B cell (primary cell): ENCODE measurements around the gene H2BK1. TPM values are rescaled to one million over a fixed set of nuclear protein-coding genes. Genes with fewer than 3 reads are reported as not detected.

Experiments used
- ATAC-seq: fragments of 200-7000 bp; cut with Tn5 transposase; one replicate; pipeline ENCODE4 v1.10.0; 2021; ENCODE audit warnings: low read depth, mild to moderate bottlenecking, moderate number of reproducible peaks, moderate library complexity
- CTCF ChIA-PET: fragments of 350-600 bp; sonication (Branson Sonifier 250); formaldehyde crosslinking; loops from one replicate; lab custom pipeline; 2021; ENCODE audit warnings: antibody characterized with exemption, inconsistent platforms; lab: Charles Lee
- POLR2A ChIA-PET: fragments of 350-600 bp; sonication (Branson Sonifier 250); formaldehyde crosslinking; loops from one replicate; lab custom pipeline; 2021; ENCODE audit warnings: antibody characterized with exemption; lab: Charles Lee
- DNase-seq: peaks from one replicate; pipeline ENCODE4 v3.0.0; 2013
- H2AFZ ChIP-seq: 2 replicates; pipeline ENCODE4 v1.6.1; 2012; ENCODE audit warnings: mild to moderate bottlenecking, low read depth, low read length; ENCODE audit not compliant: insufficient read depth, poor library complexity, severe bottlenecking
- H3K27ac ChIP-seq, 2 donors: 1 replicate in 1 of 2; 2 replicates in 1 of 2; pipeline ENCODE4 v1.5.1; 2012 to 2013; ENCODE audit warnings: low read length in 2 of 2, mild to moderate bottlenecking in 2 of 2, moderate library complexity in 1 of 2
- H3K27me3 ChIP-seq, 4 experiments: fragments of 200-600 bp in 1 of 4; sonication (generic) in 1 of 4; replicated peaks in 1 of 4; 1 replicate in 2 of 4; 2 replicates in 2 of 4; pipeline versions ENCODE4 v1.6.1 to v1.7.0; 2013 to 2016; ENCODE audit warnings: low read length in 3 of 4, mild to moderate bottlenecking in 2 of 4, mixed read lengths in 1 of 4, moderate library complexity in 1 of 4; ENCODE audit not compliant: insufficient read depth in 4 of 4, control insufficient read depth in 3 of 4; ENCODE audit errors: control extremely low read depth in 1 of 4
- H3K36me3 ChIP-seq, 2 experiments: replicated peaks in 1 of 2; 1 replicate in 1 of 2; 2 replicates in 1 of 2; pipeline versions ENCODE4 v1.6.1 to v1.7.1; 2013; ENCODE audit warnings: low read length in 1 of 2; ENCODE audit not compliant: insufficient read depth in 2 of 2, control insufficient read depth in 1 of 2; ENCODE audit errors: control extremely low read depth in 1 of 2, extremely low read depth in 1 of 2
- H3K4me1 ChIP-seq, 2 donors: fragments of 200-600 bp in 1 of 2; sonication (generic) in 1 of 2; 1 replicate in 1 of 2; 2 replicates in 1 of 2; pipeline versions ENCODE4 v1.5.1 to v1.6.1; 2013 to 2017; ENCODE audit warnings: low read length in 2 of 2; ENCODE audit not compliant: control insufficient read depth in 2 of 2, insufficient read depth in 2 of 2
- H3K4me2 ChIP-seq: replicated peaks from 2 replicates; pipeline ENCODE3; 2012; ENCODE audit warnings: mild to moderate bottlenecking, low read depth, low read length; ENCODE audit not compliant: poor library complexity, severe bottlenecking
- H3K4me3 ChIP-seq, 5 experiments: fragments of 200-600 bp in 1 of 5; sonication (generic) in 1 of 5; 1 replicate in 3 of 5; 2 replicates in 2 of 5; pipeline versions ENCODE4 v1.5.1 to v1.7.0; 2011 to 2016; ENCODE audit warnings: low read length in 4 of 5, mild to moderate bottlenecking in 4 of 5, low read depth in 2 of 5, control low read depth in 1 of 5, moderate library complexity in 1 of 5; ENCODE audit not compliant: insufficient read depth in 1 of 5; ENCODE audit errors: control extremely low read depth in 1 of 5, extremely low read depth in 1 of 5
- H3K79me2 ChIP-seq: fragments of 200-600 bp; sonication (generic); one replicate; pipeline ENCODE4 v1.6.0; 2016; ENCODE audit warnings: low read length; ENCODE audit not compliant: control insufficient read depth, insufficient read depth
- H3K9ac ChIP-seq: fragments of 200-600 bp; sonication (generic); 2 replicates; pipeline ENCODE4 v1.6.1; 2017; ENCODE audit warnings: mild to moderate bottlenecking, low read length, moderate library complexity
- H3K9me3 ChIP-seq, 3 donors: one replicate each; pipeline versions ENCODE4 v1.6.1 to v1.7.1; 2013; ENCODE audit warnings: low read length in 2 of 3; ENCODE audit not compliant: control insufficient read depth in 2 of 3, insufficient read depth in 1 of 3; ENCODE audit errors: control extremely low read depth in 1 of 3
- H4K20me1 ChIP-seq: 2 replicates; pipeline ENCODE4 v1.6.0; 2012; ENCODE audit warnings: mild to moderate bottlenecking, low read length; ENCODE audit not compliant: insufficient read depth, control insufficient read depth, poor library complexity, severe bottlenecking
- H3K27ac Mint-ChIP-seq: one replicate; pipeline ENCODE4 v1.8.0; 2021; ENCODE audit warnings: mixed read lengths
- H3K27me3 Mint-ChIP-seq: one replicate; pipeline ENCODE4 v1.8.0; 2021; ENCODE audit warnings: mixed read lengths
- H3K4me1 Mint-ChIP-seq: one replicate; pipeline ENCODE4 v1.8.0; 2021; ENCODE audit warnings: mixed read lengths
- H3K4me3 Mint-ChIP-seq: one replicate; pipeline ENCODE4 v1.8.0; 2021; ENCODE audit warnings: mixed read lengths
- H3K9me3 Mint-ChIP-seq: one replicate; pipeline ENCODE4 v1.8.0; 2022; ENCODE audit warnings: mixed read lengths; ENCODE audit not compliant: insufficient read depth
- CTCF ChIP-seq: fragments of 200-600 bp; IDR thresholded peaks from one replicate; pipeline ENCODE4 v1.8.0; 2022; ENCODE audit warnings: antibody characterized with exemption, mild to moderate bottlenecking
- EZH2 ChIP-seq: IDR thresholded peaks from 2 replicates; pipeline ENCODE4 v1.6.1; 2012; ENCODE audit warnings: borderline replicate concordance, low read depth, mild to moderate bottlenecking, moderate library complexity, low read length; ENCODE audit not compliant: insufficient read depth, poor library complexity, severe bottlenecking
- WGBS: methylation state at CpG from one replicate; pipeline ENCODE4 v1.1.5; 2013; ENCODE audit warnings: missing lambda C conversion rate; ENCODE audit not compliant: insufficient coverage; 5-methylcytosine and 5-hydroxymethylcytosine counted together
- intact Hi-C: fragments of 100-400 bp; cut with micrococcal nuclease; formaldehyde crosslinking; loops from one replicate; pipeline ENCODE4 v1.10.0; 2022
- polyA plus RNA-seq: library from polyadenylated mRNA; depleted of rRNA; stranded (reverse); fragments of >200 nt; gene quantifications from 2 replicates; pipeline ENCODE4 v1.2.3, GENCODE V29; 2012
- total RNA-seq, 2 donors: library from RNA; stranded (reverse); fragments of 120-200 nt in 1 of 2; gene quantifications; 1 replicate in 1 of 2; 2 replicates in 1 of 2; pipeline versions ENCODE4 v1.2.3 to v1.2.4, GENCODE V29; 2013 to 2022

The H2BK1 gene
- total and polyA plus RNA-seq, 2 donors (not counting 1 experiment from before 2014, with no cell fraction given), result 4.2 TPM; not detected in 1

- intact Hi-C loops, result no loop called here
- no peaks in the 10 kb centered on the region for H4K20me1 ChIP-seq
- no peaks in the 10 kb centered on the region for H3K9me3 ChIP-seq
- H3K4me2 ChIP-seq, result no peak overlapping the region
- H2AFZ ChIP-seq, result no peak overlapping the region
- H3K9me3 Mint-ChIP-seq, result no peaks in the 10 kb centered on the region
- H3K27ac Mint-ChIP-seq, result no peak overlapping the region
- WGBS, result no CpG with 5 or more reads among the region's 4 CpGs
- H3K27me3 ChIP-seq, result peaks cover 0 to 13% (median 2%) of the 10 kb centered on the region in 4 experiments
- H3K9ac ChIP-seq, result no peak overlapping the region
- H3K4me3 Mint-ChIP-seq, result no peak overlapping the region
- DNase-seq, result no peak
- H3K27ac ChIP-seq, result no peak overlapping the region
- no peak overlapping the region for H3K4me3 ChIP-seq
- ChIA-PET POLR2A (no interaction called here), CTCF (no interaction called here)
- peaks cover 39% of the 10 kb centered on the region for H3K27me3 Mint-ChIP-seq
- H3K4me1 Mint-ChIP-seq, result no peaks in the 10 kb centered on the region
- TF ChIP-seq EZH2 (no peak), CTCF (no peak)
- H3K4me1 ChIP-seq, result no peaks in the 10 kb centered on the region
- no peaks in the 10 kb centered on the region for H3K79me2 ChIP-seq
- no peaks in the 10 kb centered on the region for H3K36me3 ChIP-seq
- no peak for ATAC-seq
Measured at GRCh38 chr7:151179946-151180345, 30.3 kb downstream of the H2BK1 start.

- 81% methylated on average over 7 of the region's 8 CpGs for WGBS
- CTCF ChIA-PET, result no interaction called here
- H3K4me3 Mint-ChIP-seq, result no peak overlapping the region
Measured at GRCh38 chr7:151179287-151179860, 30.9 kb downstream of the H2BK1 start.

More at GRCh38 chr7:151179287-151179860, 30.9 kb downstream of the H2BK1 start:
- Histone ChIP-seq H3K9ac (no peak overlapping the region), H3K79me2 (no peaks in the 10 kb centered on the region), H3K9me3 (peaks cover 0 to 6% (median 0%) of the 10 kb centered on the region in 3 donors), H2AFZ (no peak overlapping the region), H3K36me3 (no peaks in the 10 kb centered on the region), H3K4me1 (no peaks in the 10 kb centered on the region), H3K27ac (no peak overlapping the region), H3K4me3 (no peak overlapping the region), H3K27me3 (peaks cover 0 to 14% (median 2%) of the 10 kb centered on the region in 4 experiments), H3K4me2 (no peak overlapping the region), H4K20me1 (no peaks in the 10 kb centered on the region)
- H3K27ac Mint-ChIP-seq, result no peak overlapping the region
- POLR2A ChIA-PET, result no interaction called here
- TF ChIP-seq EZH2, result no peak
- no peak for TF ChIP-seq CTCF
- peaks cover 37% of the 10 kb centered on the region for H3K27me3 Mint-ChIP-seq
- H3K4me1 Mint-ChIP-seq, result no peaks in the 10 kb centered on the region
- ATAC-seq, result no peak
- intact Hi-C loops, result no loop called here
- no peaks in the 10 kb centered on the region for H3K9me3 Mint-ChIP-seq
- DNase-seq, result no peak
